HCT116 (cell line): ENCODE data around the gene EML4. TPM values are rescaled to one million over a fixed set of nuclear protein-coding genes. Genes with fewer than 3 reads are reported as not detected.

ENCODE experiments used
- ATAC-seq: fragments of 200-7000 bp; cut with Tn5 transposase; 2 replicates; pipeline ENCODE4 v1.9.1; 2020; ENCODE audit warnings: mild to moderate bottlenecking, moderate library complexity
- BruUV-seq: library from RNA; stranded (reverse); fragments of 400-500 nt; replicated peaks from 2 replicates; lab custom pipeline; 2021; lab: Mats Ljungman, UMichigan
- CTCF ChIA-PET: fragments of 300-600 bp; sonication (Branson Sonifier 250); formaldehyde crosslinking; loops from one replicate; lab custom pipeline; 2021; ENCODE audit warnings: antibody characterized with exemption; lab: Charles Lee
- POLR2A ChIA-PET: fragments of 300-600, 350-600 bp; sonication (Branson Sonifier 250); formaldehyde crosslinking; loops from one replicate; lab custom pipeline; 2021; ENCODE audit warnings: antibody characterized with exemption; lab: Charles Lee
- RAD21 ChIA-PET, 2 experiments: fragments of 300-600 bp; sonication (Branson Sonifier 250); formaldehyde crosslinking; loops; one replicate each; lab custom pipeline; 2023; ENCODE audit warnings: low total read pairs in 2 of 2; ENCODE audit not compliant: uncharacterized antibody in 2 of 2, unreplicated experiment in 2 of 2, low non-redundant PET in 1 of 2; lab: Charles Lee
- DNase-seq: peaks from one replicate; pipeline ENCODE4 v3.0.0-alpha.2; 2010; ENCODE audit warnings: low read depth, low spot score
- H2AFZ ChIP-seq: fragments of 200-600 bp; shearing (Covaris generic), sonication (generic); 2 replicates; pipeline ENCODE4 v1.6.1; 2017; ENCODE audit warnings: low read depth, mixed run types, mixed read lengths, antibody characterized with exemption, low read length; ENCODE audit not compliant: poor library complexity, severe bottlenecking
- H3K27ac ChIP-seq: 2 replicates; pipeline ENCODE4 v1.5.1; 2012; ENCODE audit warnings: low read depth, low read length
- H3K27me3 ChIP-seq: fragments of 200-600 bp; sonication (generic); 2 replicates; pipeline ENCODE4 v1.6.1; 2016; ENCODE audit warnings: mixed run types, low read length, mixed read lengths; ENCODE audit not compliant: insufficient read depth
- H3K36me3 ChIP-seq, 2 experiments: fragments of 200-500 bp in 1 of 2; fragments of 200-600 bp in 1 of 2; sonication (Bioruptor generic) in 1 of 2; sonication (generic) in 1 of 2; 2 replicates each; pipeline versions ENCODE4 v1.5.1 to v1.6.1; 2014 to 2016; ENCODE audit warnings: low read length in 2 of 2, inconsistent platforms in 1 of 2, mixed read lengths in 1 of 2, mixed run types in 1 of 2; ENCODE audit not compliant: insufficient read depth in 2 of 2, control insufficient read depth in 1 of 2
- H3K4me1 ChIP-seq, 2 experiments: fragments of 200-600 bp in 1 of 2; sonication (generic) in 1 of 2; 2 replicates each; pipeline versions ENCODE4 v1.5.1 to v1.6.1; 2012 to 2017; ENCODE audit warnings: low read length in 2 of 2, inconsistent platforms in 1 of 2, mild to moderate bottlenecking in 1 of 2, mixed read lengths in 1 of 2, mixed run types in 1 of 2, moderate library complexity in 1 of 2; ENCODE audit not compliant: insufficient read depth in 2 of 2, control insufficient read depth in 1 of 2
- H3K4me2 ChIP-seq: fragments of 200-600 bp; sonication (generic); 2 replicates; pipeline ENCODE4 v1.6.1; 2017; ENCODE audit warnings: mixed run types, low read length, mixed read lengths
- H3K4me3 ChIP-seq, 2 experiments: fragments of 200-600 bp in 1 of 2; sonication (generic) in 1 of 2; replicated peaks in 1 of 2; 2 replicates each; pipeline ENCODE4 v1.5.1; 2011 to 2016; ENCODE audit warnings: low read length in 2 of 2, control low read depth in 1 of 2, low read depth in 1 of 2, mild to moderate bottlenecking in 1 of 2, mixed read lengths in 1 of 2, mixed run types in 1 of 2
- H3K79me2 ChIP-seq: fragments of 200-600 bp; sonication (generic); 2 replicates; pipeline ENCODE4 v1.6.1; 2017; ENCODE audit warnings: mild to moderate bottlenecking, mixed run types, low read length, moderate library complexity, mixed read lengths; ENCODE audit not compliant: insufficient read depth
- H3K9ac ChIP-seq: fragments of 200-600 bp; sonication (generic); 2 replicates; pipeline ENCODE4 v1.6.1; 2016; ENCODE audit warnings: low read length, mixed read lengths
- H3K9me2 ChIP-seq: fragments of 200-600 bp; sonication (generic), shearing (Covaris generic); 2 replicates; pipeline ENCODE4 v1.6.1; 2017; ENCODE audit warnings: mixed run types, mild to moderate bottlenecking, moderate library complexity; ENCODE audit not compliant: insufficient read depth
- H3K9me3 ChIP-seq, 2 experiments: fragments of 200-500 bp in 1 of 2; fragments of 200-600 bp in 1 of 2; sonication (Bioruptor generic) in 1 of 2; sonication (generic) in 1 of 2; 2 replicates each; pipeline ENCODE4 v1.6.1; 2014 to 2017; ENCODE audit warnings: low read length in 2 of 2, mixed read lengths in 2 of 2, inconsistent platforms in 1 of 2, low read depth in 1 of 2, mild to moderate bottlenecking in 1 of 2, mixed run types in 1 of 2, moderate library complexity in 1 of 2; ENCODE audit not compliant: control insufficient read depth in 1 of 2, insufficient read depth in 1 of 2
- H4K20me1 ChIP-seq: fragments of 200-600 bp; sonication (generic), shearing (Covaris generic); 2 replicates; pipeline ENCODE4 v1.6.1; 2017; ENCODE audit warnings: mixed run types, mild to moderate bottlenecking, moderate library complexity; ENCODE audit not compliant: insufficient read depth
- EZH2phosphoT487 ChIP-seq: fragments of 200-600 bp; IDR thresholded peaks from 2 replicates; pipeline ENCODE4 v1.6.1; 2018; ENCODE audit warnings: antibody characterized with exemption, borderline replicate concordance
- POLR2A ChIP-seq: IDR thresholded peaks from 2 replicates; pipeline ENCODE4 v1.7.0; 2011; ENCODE audit warnings: borderline replicate concordance; ENCODE audit not compliant: insufficient read depth, insufficient read length; ENCODE audit errors: extremely low read depth
- SIN3A ChIP-seq: IDR thresholded peaks from 2 replicates; pipeline ENCODE4 v1.6.1; 2012; ENCODE audit warnings: low read depth
- SP1 ChIP-seq: IDR thresholded peaks from 2 replicates; pipeline ENCODE4 v1.6.1; 2012; ENCODE audit warnings: low read depth
- YY1 ChIP-seq: IDR thresholded peaks from 2 replicates; pipeline ENCODE4 v1.6.1; 2011; ENCODE audit warnings: low read length, low read depth, moderate library complexity, mild to moderate bottlenecking; ENCODE audit not compliant: insufficient replicate concordance; ENCODE audit errors: extremely low read depth
- ZNF274 ChIP-seq: fragments of 200-500 bp; sonication (Bioruptor generic); IDR thresholded peaks from 2 replicates; pipeline ENCODE4 v1.6.1; 2014; ENCODE audit warnings: mild to moderate bottlenecking, low read depth, low read length, inconsistent platforms
- intact Hi-C: fragments of 100-400 bp; cut with micrococcal nuclease; formaldehyde crosslinking; loops from 2 replicates; pipeline ENCODE4 v1.10.0; 2022
- total RNA-seq: library from RNA; stranded (reverse); gene quantifications from one replicate; pipeline ENCODE4 v1.2.1, GENCODE V29; 2021; ENCODE audit not compliant: unreplicated experiment
- TF ChIP-seq, protein P1 (sequence below): IDR thresholded peaks from 2 replicates; pipeline ENCODE4 v1.6.1; 2012
- TF ChIP-seq, protein P2 (sequence below): IDR thresholded peaks from 2 replicates; pipeline ENCODE4 v1.6.1; 2011; ENCODE audit warnings: mild to moderate bottlenecking, low read length, moderate library complexity; ENCODE audit not compliant: insufficient replicate concordance; ENCODE audit errors: extremely low read depth

Gene EML4
- total RNA-seq, 1 experiment from 2014 or later: 53.5 TPM

DNA sequence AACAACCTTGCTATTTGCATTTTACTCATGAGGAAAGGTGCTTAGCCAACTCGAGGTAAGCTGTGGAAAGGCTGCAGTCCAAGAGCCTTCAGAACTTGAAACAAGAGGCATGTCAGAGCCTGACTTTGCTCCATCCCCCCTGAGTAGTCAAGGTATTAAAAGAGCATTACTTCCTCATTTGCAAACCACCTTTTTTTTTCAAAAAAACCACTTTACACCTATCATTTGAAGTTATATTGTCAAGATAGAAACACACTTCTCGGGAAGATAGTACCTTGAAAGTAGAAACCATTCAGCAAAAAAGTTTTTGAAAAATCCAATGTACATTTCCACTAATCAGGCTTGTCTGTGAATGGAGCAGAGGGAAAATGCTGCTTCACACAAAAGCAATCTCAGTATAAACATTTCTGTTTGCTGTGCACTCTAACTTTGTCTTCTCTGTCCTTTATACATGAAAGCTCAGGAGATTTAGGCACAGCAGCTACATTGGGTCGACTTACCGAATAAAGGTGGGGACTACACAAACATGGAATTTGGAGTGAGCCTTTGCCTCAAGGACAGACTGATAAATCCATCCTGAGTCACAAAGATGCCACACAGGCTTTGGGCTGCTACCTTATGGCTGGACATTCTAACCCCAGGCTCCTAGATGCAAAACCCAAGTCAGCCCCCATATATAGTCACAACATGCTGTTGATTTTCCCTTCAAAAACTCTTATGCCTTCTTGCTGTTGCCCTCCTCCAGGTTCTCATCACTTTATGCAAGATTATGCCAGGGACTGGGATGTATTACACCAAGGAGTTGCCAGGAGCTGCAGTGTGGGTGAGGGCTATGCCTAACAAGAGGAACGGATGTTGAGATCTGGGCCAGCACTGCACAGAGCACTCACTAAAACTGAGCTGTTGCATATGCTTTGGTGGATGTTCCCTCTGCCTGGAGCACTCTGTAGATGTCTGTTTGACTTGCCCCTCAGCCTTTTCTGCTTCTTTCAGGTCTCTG is 41.4 kb upstream of the EML4 start:
- ChIA-PET POLR2A (no interaction called here), RAD21 (no interaction called here), CTCF (interaction anchor here (0.7 to 1.3 kb wide), 3 partner anchors 15 to 355 kb away, joined by 3 read pairs; no protein-coding TSS in a partner anchor)
- BruUV-seq: no TSS peak
- intact Hi-C loops: no loop called here
- Histone ChIP-seq H3K27ac (no peak overlapping the region), H3K9me3 (no peaks in the 10 kb centered on the region), H3K4me1 (peaks cover 6 to 16% of the 10 kb centered on the region in 2 experiments), H2AFZ (no peak overlapping the region), H3K79me2 (no peaks in the 10 kb centered on the region), H3K9ac (no peak overlapping the region), H4K20me1 (no peaks in the 10 kb centered on the region), H3K9me2 (no peaks in the 10 kb centered on the region), H3K4me3 (no peak overlapping the region)
- no peak for DNase-seq
- TF ChIP-seq ZNF274: no peak
- no peak for TF ChIP-seq SIN3A
- TF ChIP-seq SP1: no peak
- TF ChIP-seq POLR2A: no peak
- no peak for TF ChIP-seq EZH2phosphoT487
- TF ChIP-seq, protein P1, sequence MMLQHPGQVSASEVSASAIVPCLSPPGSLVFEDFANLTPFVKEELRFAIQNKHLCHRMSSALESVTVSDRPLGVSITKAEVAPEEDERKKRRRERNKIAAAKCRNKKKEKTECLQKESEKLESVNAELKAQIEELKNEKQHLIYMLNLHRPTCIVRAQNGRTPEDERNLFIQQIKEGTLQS: no peak
- TF ChIP-seq YY1: no peak
- TF ChIP-seq, protein P2, sequence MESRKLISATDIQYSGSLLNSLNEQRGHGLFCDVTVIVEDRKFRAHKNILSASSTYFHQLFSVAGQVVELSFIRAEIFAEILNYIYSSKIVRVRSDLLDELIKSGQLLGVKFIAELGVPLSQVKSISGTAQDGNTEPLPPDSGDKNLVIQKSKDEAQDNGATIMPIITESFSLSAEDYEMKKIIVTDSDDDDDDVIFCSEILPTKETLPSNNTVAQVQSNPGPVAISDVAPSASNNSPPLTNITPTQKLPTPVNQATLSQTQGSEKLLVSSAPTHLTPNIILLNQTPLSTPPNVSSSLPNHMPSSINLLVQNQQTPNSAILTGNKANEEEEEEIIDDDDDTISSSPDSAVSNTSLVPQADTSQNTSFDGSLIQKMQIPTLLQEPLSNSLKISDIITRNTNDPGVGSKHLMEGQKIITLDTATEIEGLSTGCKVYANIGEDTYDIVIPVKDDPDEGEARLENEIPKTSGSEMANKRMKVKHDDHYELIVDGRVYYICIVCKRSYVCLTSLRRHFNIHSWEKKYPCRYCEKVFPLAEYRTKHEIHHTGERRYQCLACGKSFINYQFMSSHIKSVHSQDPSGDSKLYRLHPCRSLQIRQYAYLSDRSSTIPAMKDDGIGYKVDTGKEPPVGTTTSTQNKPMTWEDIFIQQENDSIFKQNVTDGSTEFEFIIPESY: no peak
- TF ChIP-seq, all 23 proteins: peak for 0
- H3K27me3 ChIP-seq: no peaks in the 10 kb centered on the region; the same call in 1 of the 2 replicates
- no peaks in the 10 kb centered on the region for H3K36me3 ChIP-seq
- no peak overlapping the region for H3K4me2 ChIP-seq
- no peak for ATAC-seq
